ENCODE results near the gene CSRNP3. TPM values are rescaled to one million over a fixed set of nuclear protein-coding genes. Genes with fewer than 3 reads are reported as not detected.

The CSRNP3 gene, protein sequence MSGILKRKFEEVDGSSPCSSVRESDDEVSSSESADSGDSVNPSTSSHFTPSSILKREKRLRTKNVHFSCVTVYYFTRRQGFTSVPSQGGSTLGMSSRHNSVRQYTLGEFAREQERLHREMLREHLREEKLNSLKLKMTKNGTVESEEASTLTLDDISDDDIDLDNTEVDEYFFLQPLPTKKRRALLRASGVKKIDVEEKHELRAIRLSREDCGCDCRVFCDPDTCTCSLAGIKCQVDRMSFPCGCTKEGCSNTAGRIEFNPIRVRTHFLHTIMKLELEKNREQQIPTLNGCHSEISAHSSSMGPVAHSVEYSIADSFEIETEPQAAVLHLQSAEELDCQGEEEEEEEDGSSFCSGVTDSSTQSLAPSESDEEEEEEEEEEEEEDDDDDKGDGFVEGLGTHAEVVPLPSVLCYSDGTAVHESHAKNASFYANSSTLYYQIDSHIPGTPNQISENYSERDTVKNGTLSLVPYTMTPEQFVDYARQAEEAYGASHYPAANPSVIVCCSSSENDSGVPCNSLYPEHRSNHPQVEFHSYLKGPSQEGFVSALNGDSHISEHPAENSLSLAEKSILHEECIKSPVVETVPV
- total RNA-seq, result 8.1 and 14.0 TPM in 2 replicates
- polyA plus RNA-seq, result 3.0 and 6.9 TPM in 2 replicates

DNA sequence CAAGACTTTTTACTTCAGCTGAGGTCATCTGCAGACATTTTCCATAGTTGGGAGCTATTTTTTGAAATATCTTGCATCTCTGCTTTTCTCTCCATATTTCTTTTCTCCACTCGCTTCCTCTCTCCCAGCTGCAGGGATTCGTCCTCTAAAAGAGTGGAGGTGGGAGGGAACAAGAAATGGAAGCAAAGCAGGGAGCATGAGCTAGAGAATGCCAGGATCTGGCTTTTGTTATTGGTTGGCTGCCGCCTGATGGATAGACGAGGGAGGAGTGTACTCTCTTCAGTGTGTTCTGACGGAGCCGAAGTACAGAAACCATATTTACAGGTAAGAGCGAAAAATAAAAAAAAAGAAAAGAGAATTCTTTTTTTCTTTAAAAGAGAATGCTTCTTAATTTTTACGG is at the start of gene CSRNP3:
TSS of gene CSRNP3 (plus strand) at position 282 of the 400 bp plus-strand sequence. CDS start 125,368 bp downstream, outside the sequence.
- Histone ChIP-seq H4K20me1 (ENCODE audit: insufficient read depth, poor library complexity, severe bottlenecking) (no peaks in the 10 kb centered on the region), H3K4me2 (peak within 1 kb of the TSS; percentile 71), H3K4me1 (ENCODE audit: insufficient read depth) (peaks cover 8% of the 10 kb centered on the region), H3K4me3 (peak within 1 kb of the TSS; percentile 59), H3K36me3 (replicated peaks; ENCODE audit: insufficient read depth, low read depth) (no peaks in the 10 kb centered on the region), H3K79me2 (peaks cover 38% of the 10 kb centered on the region), H3K9me3 (ENCODE audit: low read depth) (no peaks in the 10 kb centered on the region), H2AFZ (peak within 1 kb of the TSS; percentile 69), H3K9me2 (replicated peaks; ENCODE audit: insufficient read depth) (no peaks in the 10 kb centered on the region), H3K27ac (peak within 1 kb of the TSS; percentile 21), H3K27me3 (no peaks in the 10 kb centered on the region)
- DNase-seq (ENCODE audit: low spot score), result peak; percentile 91
- TF ChIP-seq EZH2 (IDR thresholded peaks at IDR 0.05; ENCODE audit: borderline replicate concordance) (no peak), EZH2phosphoT487 (IDR thresholded peaks at IDR 0.05; ENCODE audit: low read depth, severe bottlenecking, unreplicated experiment) (no peak)
- TF ChIP-seq, protein P1, sequence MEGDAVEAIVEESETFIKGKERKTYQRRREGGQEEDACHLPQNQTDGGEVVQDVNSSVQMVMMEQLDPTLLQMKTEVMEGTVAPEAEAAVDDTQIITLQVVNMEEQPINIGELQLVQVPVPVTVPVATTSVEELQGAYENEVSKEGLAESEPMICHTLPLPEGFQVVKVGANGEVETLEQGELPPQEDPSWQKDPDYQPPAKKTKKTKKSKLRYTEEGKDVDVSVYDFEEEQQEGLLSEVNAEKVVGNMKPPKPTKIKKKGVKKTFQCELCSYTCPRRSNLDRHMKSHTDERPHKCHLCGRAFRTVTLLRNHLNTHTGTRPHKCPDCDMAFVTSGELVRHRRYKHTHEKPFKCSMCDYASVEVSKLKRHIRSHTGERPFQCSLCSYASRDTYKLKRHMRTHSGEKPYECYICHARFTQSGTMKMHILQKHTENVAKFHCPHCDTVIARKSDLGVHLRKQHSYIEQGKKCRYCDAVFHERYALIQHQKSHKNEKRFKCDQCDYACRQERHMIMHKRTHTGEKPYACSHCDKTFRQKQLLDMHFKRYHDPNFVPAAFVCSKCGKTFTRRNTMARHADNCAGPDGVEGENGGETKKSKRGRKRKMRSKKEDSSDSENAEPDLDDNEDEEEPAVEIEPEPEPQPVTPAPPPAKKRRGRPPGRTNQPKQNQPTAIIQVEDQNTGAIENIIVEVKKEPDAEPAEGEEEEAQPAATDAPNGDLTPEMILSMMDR (IDR thresholded peaks at IDR 0.05; ENCODE audit: poor library complexity), result no peak
- WGBS (ENCODE audit: low lambda C conversion rate, missing lambda C conversion rate), result 2% methylated on average over 8 of the region's 8 CpGs

DNA sequence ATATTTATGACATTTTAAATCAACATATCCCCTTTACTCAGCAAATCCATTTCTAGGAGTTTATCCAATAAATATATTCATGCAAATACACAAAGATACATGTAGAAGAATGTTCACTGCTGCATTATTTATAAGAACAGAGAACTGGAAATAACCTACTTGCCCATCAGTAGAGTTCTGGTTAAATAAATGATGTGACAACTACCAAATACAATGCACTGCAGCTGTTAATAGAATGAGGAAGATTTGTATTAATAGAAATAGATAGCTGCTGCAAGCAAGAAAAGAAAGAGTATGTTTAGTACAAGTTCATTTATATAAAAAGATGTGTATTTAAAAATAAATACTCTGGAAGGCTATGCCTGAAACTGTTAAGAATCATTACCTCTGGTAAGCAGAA is 49.3 kb upstream of the CSRNP3 start:
- DNase-seq (ENCODE audit: low spot score), result no peak
- no peak overlapping the region for H3K4me2 ChIP-seq
- H3K27ac ChIP-seq, result no peak overlapping the region
- no peaks in the 10 kb centered on the region for H4K20me1 ChIP-seq (ENCODE audit: insufficient read depth, poor library complexity, severe bottlenecking)
- no peaks in the 10 kb centered on the region for H3K9me3 ChIP-seq (ENCODE audit: low read depth)
- H3K79me2 ChIP-seq, result no peaks in the 10 kb centered on the region
- H3K4me1 ChIP-seq (ENCODE audit: insufficient read depth), result no peaks in the 10 kb centered on the region
- TF ChIP-seq, protein P1 (IDR thresholded peaks at IDR 0.05; ENCODE audit: poor library complexity), result no peak
- TF ChIP-seq EZH2 (IDR thresholded peaks at IDR 0.05; ENCODE audit: borderline replicate concordance) (no peak), EZH2phosphoT487 (IDR thresholded peaks at IDR 0.05; ENCODE audit: low read depth, severe bottlenecking, unreplicated experiment) (no peak)
- no peaks in the 10 kb centered on the region for H3K27me3 ChIP-seq
- no peaks in the 10 kb centered on the region for H3K36me3 ChIP-seq (replicated peaks; ENCODE audit: insufficient read depth, low read depth)
- H3K9me2 ChIP-seq (replicated peaks; ENCODE audit: insufficient read depth), result no peaks in the 10 kb centered on the region
- no peak overlapping the region for H2AFZ ChIP-seq
- no peak overlapping the region for H3K4me3 ChIP-seq

DNA sequence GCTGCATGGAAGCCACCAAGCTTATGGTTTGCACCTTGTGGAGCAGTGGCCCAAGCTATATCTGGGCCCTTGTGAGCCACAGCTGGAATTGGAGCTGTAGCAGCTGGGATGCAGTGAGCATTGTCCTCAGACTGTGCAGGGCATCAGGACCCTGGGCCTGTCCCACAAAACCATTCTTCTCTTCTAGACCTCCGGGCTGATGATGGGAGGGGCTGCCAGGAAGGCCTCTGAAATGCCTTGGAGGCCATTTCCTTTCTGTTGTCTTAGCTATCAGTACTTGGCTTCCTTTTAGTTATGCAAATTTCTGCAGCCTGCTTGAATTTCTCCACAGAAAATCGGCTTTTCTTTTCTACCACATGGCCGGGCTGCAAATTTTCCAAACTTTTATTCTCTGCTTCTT is 46.4 kb upstream of the CSRNP3 start:
- Histone ChIP-seq H3K4me3 (no peak overlapping the region), H3K4me2 (no peak overlapping the region), H3K9me2 (replicated peaks; ENCODE audit: insufficient read depth) (no peaks in the 10 kb centered on the region), H3K27ac (no peak overlapping the region), H2AFZ (no peak overlapping the region), H3K36me3 (replicated peaks; ENCODE audit: insufficient read depth, low read depth) (no peaks in the 10 kb centered on the region), H3K9me3 (ENCODE audit: low read depth) (no peaks in the 10 kb centered on the region), H3K27me3 (no peaks in the 10 kb centered on the region), H4K20me1 (ENCODE audit: insufficient read depth, poor library complexity, severe bottlenecking) (no peaks in the 10 kb centered on the region), H3K79me2 (no peaks in the 10 kb centered on the region), H3K4me1 (ENCODE audit: insufficient read depth) (no peaks in the 10 kb centered on the region)
- DNase-seq (ENCODE audit: low spot score), result no peak
- TF ChIP-seq, protein P1 (IDR thresholded peaks at IDR 0.05; ENCODE audit: poor library complexity), result no peak
- TF ChIP-seq EZH2phosphoT487 (IDR thresholded peaks at IDR 0.05; ENCODE audit: low read depth, severe bottlenecking, unreplicated experiment) (no peak), EZH2 (IDR thresholded peaks at IDR 0.05; ENCODE audit: borderline replicate concordance) (no peak)
- WGBS (ENCODE audit: low lambda C conversion rate, missing lambda C conversion rate), result 86% methylated on average over 3 of the region's 3 CpGs

Data from hepatocyte (in vitro differentiated cells).